Measurements from ENCODE around the gene GLRX3. TPM values are rescaled to one million over a fixed set of nuclear protein-coding genes. Genes with fewer than 3 reads are reported as not detected.

The GLRX3 gene
- total RNA-seq, 1 donor from 2014 or later = 50.3 TPM

- DNase-seq = no peak
Observed at GRCh38 chr10:130137659-130138478, 1.7 kb downstream of the GLRX3 start.

DNA sequence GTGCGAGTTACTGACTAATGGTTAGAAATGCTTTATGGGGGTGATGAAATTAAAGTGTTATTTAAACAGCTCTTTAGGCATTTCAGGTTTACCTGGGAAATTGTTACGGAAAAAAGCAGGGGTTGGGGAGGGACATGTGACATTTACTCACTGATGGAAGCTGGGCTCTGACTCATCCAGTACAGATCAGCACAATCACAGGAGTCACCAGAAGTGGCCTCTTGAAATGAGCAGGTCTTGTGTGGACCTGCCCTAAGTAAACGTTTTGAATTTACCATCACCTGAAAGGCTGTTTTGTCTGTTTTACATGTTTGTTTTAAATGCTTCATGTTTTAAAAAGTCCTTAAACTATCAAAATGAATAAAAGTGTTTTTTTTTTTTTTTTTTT is 2.3 kb downstream of the GLRX3 start:
- peak; percentile 63 for DNase-seq

GRCh38 chr10:130140425-130140824 is 4.2 kb downstream of the GLRX3 start:
- DNase-seq = no peak

- DNase-seq = no peak
Observed at GRCh38 chr10:130141038-130141437, 4.8 kb downstream of the GLRX3 start.

DNA sequence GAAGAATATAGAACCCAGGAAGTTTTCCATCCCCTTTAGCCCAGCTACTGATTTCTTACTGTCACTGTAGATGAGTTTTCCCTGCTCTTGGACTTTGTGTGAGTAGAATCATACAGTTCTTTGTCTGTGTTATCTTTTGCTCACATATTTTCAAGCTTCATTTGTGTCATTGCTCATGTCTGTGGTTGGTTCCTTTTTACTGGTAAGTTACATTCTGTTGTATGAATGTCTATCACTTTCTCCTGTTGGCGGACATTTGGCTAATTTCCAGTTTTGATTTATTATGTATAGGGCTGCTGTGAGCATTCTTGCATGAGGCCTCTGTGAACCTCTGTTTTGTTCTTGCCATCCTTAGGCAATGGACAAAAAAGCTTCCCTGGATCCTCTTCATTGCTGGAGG is 5.3 kb downstream of the GLRX3 start:
- no peak for DNase-seq

- DNase-seq = no peak
Observed at GRCh38 chr10:130141878-130142277, 5.7 kb downstream of the GLRX3 start.

DNA sequence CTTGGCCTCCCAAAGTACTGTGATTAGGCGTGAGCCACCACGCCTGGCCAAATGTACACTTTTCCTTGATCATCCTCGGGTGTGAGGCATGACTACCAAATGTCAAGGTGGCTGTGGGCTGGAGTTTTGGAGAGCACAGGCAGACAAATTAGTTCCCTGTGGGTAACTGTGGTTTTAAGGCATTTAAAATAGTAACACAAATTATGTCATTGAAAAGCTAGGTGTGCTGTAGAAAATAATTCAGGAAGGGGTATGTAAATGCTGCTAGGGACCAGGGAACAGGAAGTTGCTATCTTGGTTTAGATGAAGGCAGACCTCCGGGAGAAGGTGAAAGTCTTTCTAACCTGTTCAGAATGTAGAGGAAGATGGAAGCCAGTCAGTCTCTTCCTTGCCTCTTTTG is 9.9 kb downstream of the GLRX3 start:
- DNase-seq = no peak

DNA sequence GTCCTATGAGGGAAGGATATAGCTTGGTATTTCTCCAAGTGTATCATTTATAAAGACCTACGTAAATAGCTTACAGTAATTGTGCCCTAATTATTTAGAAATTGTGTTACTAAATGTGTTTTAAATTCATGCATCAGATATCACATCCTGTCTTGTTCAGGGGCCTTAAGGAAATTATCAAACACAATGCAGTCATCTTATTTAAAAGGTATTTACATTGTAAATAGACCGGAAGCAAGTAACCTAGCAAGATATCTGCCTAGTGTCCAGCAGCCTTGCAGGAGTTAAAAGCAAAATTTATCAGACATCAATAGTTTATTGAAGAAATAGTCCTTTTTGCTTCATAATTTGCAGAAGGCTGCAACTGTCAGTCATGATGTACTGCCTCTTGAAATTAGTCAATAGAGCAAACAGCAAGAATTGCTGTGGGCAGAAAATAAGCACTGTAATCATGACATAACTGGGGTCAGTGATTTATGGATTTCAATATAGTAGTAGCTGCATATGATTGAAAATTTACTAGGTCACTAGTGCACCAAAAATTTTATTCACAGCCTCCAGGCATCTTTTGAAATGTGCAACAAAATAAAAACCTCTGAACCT is 23.1 kb downstream of the GLRX3 start:
- DNase-seq = no peak

- peak; percentile 16 for DNase-seq
Observed at GRCh38 chr10:130160775-130161174, 24.6 kb downstream of the GLRX3 start.

- DNase-seq = no peak
Observed at GRCh38 chr10:130161331-130161730, 25.1 kb downstream of the GLRX3 start.

DNA sequence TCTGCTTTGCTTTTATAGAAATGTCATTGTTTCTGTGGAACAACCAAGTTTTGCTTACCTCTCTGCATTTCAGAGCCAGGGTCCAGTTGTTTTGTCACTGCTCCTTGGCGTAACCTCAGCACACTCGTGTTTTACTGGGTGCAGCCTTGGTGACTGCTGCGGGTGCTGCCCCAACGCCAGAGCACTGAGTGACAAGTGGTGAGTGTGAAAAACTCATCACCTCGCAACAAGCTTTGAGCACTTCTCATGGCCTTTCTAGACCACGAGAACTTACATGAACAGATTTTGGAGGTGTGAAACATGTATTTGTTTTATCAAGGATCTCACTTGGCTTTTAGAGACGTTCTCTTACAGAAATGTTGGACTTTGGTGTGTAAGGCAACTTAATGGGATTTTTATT is 31.0 kb downstream of the GLRX3 start:
- DNase-seq = no peak

DNA sequence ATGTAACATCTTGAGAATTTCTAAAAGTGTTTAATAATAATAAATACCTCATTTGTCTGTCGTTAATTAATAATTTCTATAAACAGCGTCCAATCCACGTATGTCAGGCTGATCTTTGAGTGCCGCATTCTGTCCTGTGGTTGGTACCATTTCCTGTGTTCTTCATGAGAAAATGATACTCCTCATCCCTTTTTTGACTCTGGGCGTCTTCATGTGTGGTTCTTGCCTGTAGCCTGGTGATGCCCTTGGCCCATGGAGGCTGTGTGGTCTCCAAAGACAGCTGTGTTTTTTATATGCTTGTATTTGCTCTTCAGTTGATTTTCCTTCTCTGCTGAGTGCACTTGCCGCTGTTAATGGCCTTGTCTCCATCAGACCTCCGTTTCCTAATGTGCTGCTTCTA is 31.5 kb downstream of the GLRX3 start:
- DNase-seq = no peak

GRCh38 chr10:130169136-130169859 is 33.1 kb downstream of the GLRX3 start:
- DNase-seq = no peak

DNA sequence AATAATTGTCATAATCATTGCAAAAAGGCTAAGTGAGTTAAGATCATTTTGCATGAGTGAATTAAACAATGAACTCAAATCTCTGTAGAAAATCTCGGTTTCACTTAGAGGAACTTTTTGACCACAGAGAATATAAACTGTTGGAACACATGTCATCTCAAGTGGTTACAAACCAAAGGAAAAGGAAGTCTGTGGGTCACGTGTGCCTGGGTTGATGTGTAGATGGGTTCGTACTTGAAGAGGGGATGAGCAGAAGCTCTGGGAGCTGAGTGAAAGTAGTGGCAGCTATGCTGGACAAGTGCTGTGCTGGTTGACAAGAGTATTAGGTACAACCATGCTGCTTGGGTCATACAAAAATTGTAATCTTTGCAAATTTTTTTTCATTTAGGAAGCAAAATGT is 35.0 kb downstream of the GLRX3 start:
- DNase-seq = no peak

DNA sequence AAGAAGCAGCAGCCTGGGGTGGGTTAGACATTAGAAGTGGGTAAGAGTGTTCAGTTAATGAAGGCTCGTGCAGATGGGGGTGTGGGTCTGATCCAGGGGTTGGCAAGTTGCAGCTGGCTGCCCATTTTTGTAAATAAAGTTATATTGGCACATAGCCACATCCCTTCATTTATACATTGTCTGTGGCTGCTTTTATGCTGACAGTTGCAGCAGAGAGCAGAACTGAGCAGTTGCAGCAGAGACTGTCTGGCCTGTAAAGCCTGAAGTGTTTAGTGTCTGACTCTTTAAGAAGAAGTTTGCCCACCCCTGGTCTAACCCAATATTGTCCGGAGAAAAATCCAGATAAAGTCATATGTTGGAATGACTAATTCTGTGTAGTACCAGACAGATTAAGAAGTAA is 38.1 kb downstream of the GLRX3 start:
- DNase-seq = no peak

DNA sequence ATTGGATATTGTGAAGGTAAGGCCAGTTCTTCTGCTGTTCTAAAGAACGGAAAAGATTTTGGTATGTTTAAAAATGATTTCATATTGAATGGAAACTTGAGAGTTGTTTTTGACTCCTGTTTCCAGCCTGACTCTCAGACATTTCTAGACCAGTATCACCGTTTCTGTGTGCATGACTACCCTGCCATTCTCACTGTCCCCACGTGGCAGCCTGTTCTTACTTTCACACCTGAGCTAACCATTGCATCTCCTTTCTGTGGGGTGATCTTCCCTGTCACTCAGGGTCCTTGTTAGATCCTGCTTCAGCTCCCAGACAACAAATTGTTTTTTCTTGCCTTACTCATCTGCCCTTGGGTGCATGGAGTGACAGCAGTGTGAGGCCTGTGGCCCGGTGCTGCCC is 38.9 kb downstream of the GLRX3 start:
- DNase-seq = no peak

- peak; percentile 39 for DNase-seq
Observed at GRCh38 chr10:130177250-130177649, 41.1 kb downstream of the GLRX3 start.

- DNase-seq = peak; percentile 88
Observed at GRCh38 chr10:130179640-130180039, 43.4 kb downstream of the GLRX3 start.

DNA sequence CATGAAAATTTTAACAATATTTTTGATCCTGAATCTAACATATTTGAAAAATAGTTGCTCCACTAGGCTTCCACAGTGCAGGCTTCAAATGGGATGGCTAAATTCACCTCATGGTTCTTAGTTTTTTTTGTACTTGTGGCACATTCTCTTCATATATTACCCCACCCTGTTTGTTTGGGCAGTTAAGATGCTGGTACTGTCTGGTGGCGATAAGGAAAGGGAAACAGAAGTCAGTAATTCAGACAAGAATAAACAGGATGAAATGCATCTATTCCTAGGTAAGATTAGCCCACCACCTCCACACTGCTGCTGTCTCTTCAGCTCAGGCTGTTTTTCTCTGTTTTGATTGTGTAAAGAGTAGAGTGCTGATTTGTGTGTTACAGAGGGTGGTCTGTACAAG is 44.2 kb downstream of the GLRX3 start:
- no peak for DNase-seq

GRCh38 chr10:130181858-130182257 is 45.7 kb downstream of the GLRX3 start:
- DNase-seq = no peak

DNA sequence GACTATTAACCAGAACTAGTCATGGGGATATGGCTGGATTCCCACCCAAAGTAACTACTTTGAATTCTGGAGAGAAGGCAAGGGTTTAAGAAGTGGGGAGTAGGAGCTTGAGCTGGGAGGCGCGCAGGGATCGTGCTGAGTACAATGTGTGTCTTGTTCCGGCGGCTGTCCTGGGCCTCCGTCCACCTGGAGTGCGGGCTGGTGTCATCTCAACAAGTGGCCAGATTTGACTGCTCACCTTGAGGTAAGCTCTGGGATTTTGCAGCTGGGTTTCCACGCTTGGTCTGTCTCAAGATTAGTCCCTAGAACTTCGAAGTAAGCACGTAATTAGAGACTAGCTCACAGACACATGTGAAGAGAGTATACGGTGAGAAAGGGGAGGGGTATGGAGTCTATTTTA is 49.4 kb downstream of the GLRX3 start:
- DNase-seq = peak; percentile 44

DNA sequence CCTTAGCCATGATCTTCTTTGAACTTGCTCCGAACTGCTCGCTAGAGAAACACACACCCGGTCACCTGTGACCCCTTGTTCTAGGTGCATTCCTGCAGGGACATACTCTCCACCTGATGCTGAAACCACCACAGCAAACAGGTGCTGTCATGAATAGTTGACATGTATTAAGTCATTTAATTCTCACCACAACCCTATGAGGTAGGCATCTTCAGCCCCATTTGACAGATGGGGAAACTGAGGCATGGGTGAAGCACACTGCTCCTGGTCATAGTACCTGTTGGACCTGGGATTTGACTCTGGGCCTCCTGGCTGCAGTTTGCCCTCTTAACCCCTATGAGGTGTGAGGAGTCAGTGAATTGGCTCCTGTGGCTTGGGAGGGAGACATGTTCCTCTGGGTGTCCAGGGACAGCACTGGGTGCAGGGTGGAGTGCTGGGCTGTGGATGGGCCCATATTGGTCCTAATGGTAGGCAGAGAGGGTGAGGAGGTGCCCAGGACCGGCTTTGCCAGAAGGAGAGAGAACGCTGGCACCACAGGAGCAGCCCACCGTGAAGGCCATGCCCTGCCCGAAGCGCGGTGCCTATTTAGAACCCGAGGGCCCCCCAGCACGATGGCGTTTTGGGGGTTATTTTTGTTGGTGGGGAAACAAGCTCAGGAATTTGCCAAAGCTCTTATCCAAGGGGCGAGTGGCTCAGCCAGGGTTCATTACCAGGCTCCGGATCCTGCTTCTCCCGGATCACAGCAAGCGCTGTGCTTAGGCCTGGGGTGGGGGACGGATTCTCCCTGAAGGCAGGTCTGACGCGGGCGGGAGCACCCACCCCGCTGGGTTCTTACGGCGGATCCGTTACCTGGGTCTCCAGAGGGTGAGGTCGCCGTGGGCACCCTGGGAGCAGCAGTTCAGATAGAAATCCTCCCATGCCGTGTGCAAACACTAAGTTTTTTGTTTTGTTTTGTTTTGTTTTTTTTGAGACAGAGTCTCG is 52.3 kb downstream of the GLRX3 start:
- no peak for DNase-seq
